Neural cell (in vitro differentiated cells): Measurements from ENCODE around the gene COMMD4. TPM values are rescaled to one million over a fixed set of nuclear protein-coding genes. Genes with fewer than 3 reads are reported as not detected.

Experiments
- H2AFZ ChIP-seq: fragments of 200-600, 300-800 bp; sonication (generic), shearing (Covaris generic); 2 replicates; pipeline ENCODE4 v1.6.0; 2014; ENCODE audit warnings: low read depth, mild to moderate bottlenecking, antibody characterized with exemption, low read length, moderate library complexity
- H3F3A ChIP-seq: fragments of 200-600 bp; shearing (Covaris generic); 2 replicates; pipeline ENCODE4 v1.6.1; 2016; ENCODE audit warnings: mild to moderate bottlenecking, moderate library complexity, mixed read lengths, antibody characterized with exemption, low read length; ENCODE audit not compliant: insufficient read depth, poor library complexity, severe bottlenecking
- H3K27ac ChIP-seq: fragments of 200-600, 300-800 bp; sonication (generic), shearing (Covaris generic); 2 replicates; pipeline ENCODE4 v1.5.1; 2014; ENCODE audit warnings: mild to moderate bottlenecking, low read length, moderate library complexity
- H3K27me3 ChIP-seq: fragments of 300-800, 200-600 bp; sonication (generic), shearing (Covaris generic); 2 replicates; pipeline ENCODE4 v1.6.0; 2014; ENCODE audit warnings: mild to moderate bottlenecking, low read depth, low read length, moderate library complexity; ENCODE audit not compliant: insufficient read depth
- H3K36me3 ChIP-seq: fragments of 300-800, 200-600 bp; sonication (generic), shearing (Covaris generic); 2 replicates; pipeline ENCODE4 v1.5.1; 2014; ENCODE audit warnings: mild to moderate bottlenecking, antibody characterized with exemption, low read length, moderate library complexity; ENCODE audit not compliant: insufficient read depth
- H3K4me2 ChIP-seq: fragments of 300-800, 200-600 bp; sonication (generic), shearing (Covaris generic); 2 replicates; pipeline ENCODE4 v1.6.0; 2014; ENCODE audit warnings: mild to moderate bottlenecking, low read length
- H3K4me3 ChIP-seq: fragments of 300-800, 200-600 bp; sonication (generic), shearing (Covaris generic); 2 replicates; pipeline ENCODE4 v1.5.1; 2014; ENCODE audit warnings: mild to moderate bottlenecking, low read length, moderate library complexity
- H3K79me2 ChIP-seq: fragments of 200-600 bp; shearing (Covaris generic); replicated peaks from 2 replicates; pipeline ENCODE4 v1.6.0; 2014; ENCODE audit warnings: mild to moderate bottlenecking, low read length, moderate library complexity; ENCODE audit not compliant: insufficient read depth
- H3K9ac ChIP-seq: fragments of 300-800, 200-600 bp; sonication (generic), shearing (Covaris generic); 2 replicates; pipeline ENCODE4 v1.6.1; 2016; ENCODE audit warnings: mild to moderate bottlenecking, low read length, mixed read lengths
- H3K9me2 ChIP-seq: fragments of 200-600 bp; shearing (Covaris generic); 2 replicates; pipeline ENCODE4 v1.6.1; 2016; ENCODE audit warnings: mild to moderate bottlenecking, low read length, mixed read lengths; ENCODE audit not compliant: insufficient read depth
- H3K9me3 ChIP-seq: fragments of 200-600, 300-800 bp; sonication (generic), shearing (Covaris generic); 2 replicates; pipeline ENCODE4 v1.6.1; 2016; ENCODE audit warnings: mild to moderate bottlenecking, mixed run types, low read length, moderate library complexity, mixed read lengths
- H4K20me1 ChIP-seq: fragments of 200-600 bp; shearing (Covaris generic); 2 replicates; pipeline ENCODE4 v1.6.1; 2016; ENCODE audit warnings: mild to moderate bottlenecking, mixed run types; ENCODE audit not compliant: insufficient read depth
- CTCF ChIP-seq: fragments of 450-650 bp; IDR thresholded peaks from 2 replicates; pipeline ENCODE4 v1.5.1; 2014; ENCODE audit warnings: antibody characterized with exemption, mild to moderate bottlenecking, moderate library complexity; ENCODE audit not compliant: poor library complexity, severe bottlenecking
- EP300 ChIP-seq: fragments of 450-650 bp; conservative IDR thresholded peaks from 2 replicates; pipeline ENCODE4 v1.6.1; 2014; ENCODE audit warnings: antibody characterized with exemption, mild to moderate bottlenecking, moderate library complexity; ENCODE audit not compliant: poor library complexity, severe bottlenecking
- EZH2 ChIP-seq: fragments of 200-600, 300-800 bp; shearing (Covaris generic), sonication (generic); IDR thresholded peaks from 2 replicates; pipeline ENCODE4 v1.6.1; 2014; ENCODE audit warnings: antibody characterized with exemption, low read length, borderline replicate concordance, mild to moderate bottlenecking; ENCODE audit not compliant: insufficient read depth, poor library complexity, severe bottlenecking
- MXI1 ChIP-seq: fragments of 450-650 bp; conservative IDR thresholded peaks from 2 replicates; pipeline ENCODE4 v1.6.1; 2014; ENCODE audit warnings: antibody characterized with exemption, mild to moderate bottlenecking; ENCODE audit not compliant: poor library complexity, severe bottlenecking
- POLR2AphosphoS5 ChIP-seq: IDR thresholded peaks from 2 replicates; pipeline ENCODE4 v1.6.1; 2012
- RAD21 ChIP-seq: fragments of 450-650 bp; conservative IDR thresholded peaks from 2 replicates; pipeline ENCODE4 v1.6.1; 2014; ENCODE audit warnings: antibody characterized with exemption, mild to moderate bottlenecking, moderate library complexity
- REST ChIP-seq: IDR thresholded peaks from 2 replicates; pipeline ENCODE4 v1.6.1; 2012; ENCODE audit warnings: borderline replicate concordance
- SMC3 ChIP-seq: fragments of 450-650 bp; conservative IDR thresholded peaks from 2 replicates; pipeline ENCODE4 v1.6.1; 2014; ENCODE audit warnings: antibody characterized with exemption, mild to moderate bottlenecking, moderate library complexity; ENCODE audit not compliant: poor library complexity
- TAF1 ChIP-seq: IDR thresholded peaks from 2 replicates; pipeline ENCODE4 v1.6.1; 2012; ENCODE audit warnings: low read depth
- polyA plus RNA-seq: library from polyadenylated mRNA; depleted of rRNA; stranded (reverse); fragments of >200 nt; gene quantifications from 2 replicates; pipeline ENCODE4 v1.2.3, GENCODE V29; 2014

COMMD4 gene
- polyA plus RNA-seq, 1 donor from 2014 or later: 103 TPM

DNA sequence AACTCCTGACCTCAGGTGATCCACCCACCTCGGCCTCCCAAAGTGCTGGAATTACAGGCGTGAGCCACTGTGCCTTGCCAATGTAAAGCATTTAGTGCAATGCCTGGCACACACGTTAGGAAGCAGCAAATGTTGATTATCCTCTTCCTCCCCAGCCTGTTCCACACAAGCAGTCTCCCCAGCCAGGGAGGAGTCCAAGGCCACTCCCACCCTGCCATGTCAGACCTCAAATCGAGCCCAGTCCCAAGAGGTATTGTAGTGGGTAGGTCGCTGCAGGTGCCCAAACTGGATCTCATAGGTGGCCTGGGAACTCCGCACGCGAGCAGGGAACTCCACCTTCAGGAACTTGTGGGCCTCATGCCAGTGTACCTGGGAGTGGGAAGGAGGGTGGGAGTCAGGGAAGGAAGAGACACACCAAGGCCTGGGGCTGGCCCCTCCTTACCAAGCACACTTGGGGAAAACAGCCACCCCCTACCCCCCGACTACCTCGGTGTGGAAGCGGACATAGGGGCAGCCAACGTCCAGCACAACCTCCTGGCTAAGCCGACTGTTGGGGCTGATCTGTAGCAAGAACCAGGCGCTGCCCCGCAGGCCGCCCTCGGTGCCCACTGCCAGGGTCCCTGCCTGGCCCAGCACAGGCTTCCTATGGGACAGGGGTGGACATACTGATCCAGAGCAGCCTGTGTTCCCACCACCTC lies 22.3 kb downstream of the COMMD4 start:
- Histone ChIP-seq H3K79me2 (no peaks in the 10 kb centered on the region), H3K27ac (no peak overlapping the region), H3F3A (no peaks in the 10 kb centered on the region), H3K9ac (no peak overlapping the region), H4K20me1 (no peaks in the 10 kb centered on the region), H2AFZ (no peak overlapping the region), H3K4me2 (no peak overlapping the region), H3K4me3 (no peak overlapping the region), H3K9me2 (no peaks in the 10 kb centered on the region), H3K27me3 (no peaks in the 10 kb centered on the region), H3K9me3 (no peaks in the 10 kb centered on the region), H3K36me3 (no peaks in the 10 kb centered on the region)
- TF ChIP-seq TAF1: no peak
- no peak for TF ChIP-seq EP300
- no peak for TF ChIP-seq CTCF
- no peak for TF ChIP-seq SMC3
- no peak for TF ChIP-seq POLR2AphosphoS5
- no peak for TF ChIP-seq EZH2
- TF ChIP-seq RAD21: no peak
- TF ChIP-seq MXI1: no peak
- no peak for TF ChIP-seq REST

GRCh38 chr15:75358771-75359536 lies 23.1 kb downstream of the COMMD4 start:
- Histone ChIP-seq H2AFZ (no peak overlapping the region), H4K20me1 (no peaks in the 10 kb centered on the region), H3K4me2 (no peak overlapping the region), H3K36me3 (no peaks in the 10 kb centered on the region), H3K9me3 (no peaks in the 10 kb centered on the region), H3K9ac (no peak overlapping the region), H3K9me2 (no peaks in the 10 kb centered on the region), H3K4me3 (no peak overlapping the region), H3F3A (no peaks in the 10 kb centered on the region), H3K27me3 (no peaks in the 10 kb centered on the region), H3K27ac (no peak overlapping the region), H3K79me2 (no peaks in the 10 kb centered on the region)
- TF ChIP-seq EP300 (no peak), TAF1 (no peak), RAD21 (no peak), MXI1 (no peak), SMC3 (no peak), CTCF (no peak), POLR2AphosphoS5 (no peak), EZH2 (no peak), REST (no peak)
